ENCODE results near the gene PTPRQ. TPM values are rescaled to one million over a fixed set of nuclear protein-coding genes. Genes with fewer than 3 reads are reported as not detected.

The PTPRQ gene
- total RNA-seq, 1 donor from 2014 or later = not detected

DNA sequence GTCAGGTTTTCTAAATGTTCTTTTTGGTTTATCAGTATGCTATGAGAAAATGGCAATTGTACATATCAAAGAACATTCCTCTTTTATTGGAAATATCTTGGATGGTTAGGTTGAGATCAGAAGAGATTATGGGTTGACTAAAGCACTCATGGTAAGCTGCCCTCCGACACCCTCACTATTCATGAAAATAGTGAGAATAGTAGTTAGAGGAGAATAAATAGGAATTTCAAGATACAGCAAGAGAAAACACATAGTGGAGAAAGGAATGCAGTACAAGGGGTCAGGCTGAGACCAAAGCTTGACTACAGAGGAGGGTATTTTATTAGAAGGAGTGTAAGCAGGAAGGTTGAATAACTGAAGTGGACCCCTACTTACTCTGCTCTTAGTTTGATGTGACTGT is 112.5 kb downstream of the PTPRQ start:
- TF ChIP-seq, protein P1, sequence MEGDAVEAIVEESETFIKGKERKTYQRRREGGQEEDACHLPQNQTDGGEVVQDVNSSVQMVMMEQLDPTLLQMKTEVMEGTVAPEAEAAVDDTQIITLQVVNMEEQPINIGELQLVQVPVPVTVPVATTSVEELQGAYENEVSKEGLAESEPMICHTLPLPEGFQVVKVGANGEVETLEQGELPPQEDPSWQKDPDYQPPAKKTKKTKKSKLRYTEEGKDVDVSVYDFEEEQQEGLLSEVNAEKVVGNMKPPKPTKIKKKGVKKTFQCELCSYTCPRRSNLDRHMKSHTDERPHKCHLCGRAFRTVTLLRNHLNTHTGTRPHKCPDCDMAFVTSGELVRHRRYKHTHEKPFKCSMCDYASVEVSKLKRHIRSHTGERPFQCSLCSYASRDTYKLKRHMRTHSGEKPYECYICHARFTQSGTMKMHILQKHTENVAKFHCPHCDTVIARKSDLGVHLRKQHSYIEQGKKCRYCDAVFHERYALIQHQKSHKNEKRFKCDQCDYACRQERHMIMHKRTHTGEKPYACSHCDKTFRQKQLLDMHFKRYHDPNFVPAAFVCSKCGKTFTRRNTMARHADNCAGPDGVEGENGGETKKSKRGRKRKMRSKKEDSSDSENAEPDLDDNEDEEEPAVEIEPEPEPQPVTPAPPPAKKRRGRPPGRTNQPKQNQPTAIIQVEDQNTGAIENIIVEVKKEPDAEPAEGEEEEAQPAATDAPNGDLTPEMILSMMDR (conservative IDR thresholded peaks at IDR 0.05; ENCODE audit: low read depth, low read length) = no peak
- no peak overlapping the region for H3K4me3 ChIP-seq (ENCODE audit: low read depth, low read length)
- DNase-seq (ENCODE audit: low read depth) = no peak

DNA sequence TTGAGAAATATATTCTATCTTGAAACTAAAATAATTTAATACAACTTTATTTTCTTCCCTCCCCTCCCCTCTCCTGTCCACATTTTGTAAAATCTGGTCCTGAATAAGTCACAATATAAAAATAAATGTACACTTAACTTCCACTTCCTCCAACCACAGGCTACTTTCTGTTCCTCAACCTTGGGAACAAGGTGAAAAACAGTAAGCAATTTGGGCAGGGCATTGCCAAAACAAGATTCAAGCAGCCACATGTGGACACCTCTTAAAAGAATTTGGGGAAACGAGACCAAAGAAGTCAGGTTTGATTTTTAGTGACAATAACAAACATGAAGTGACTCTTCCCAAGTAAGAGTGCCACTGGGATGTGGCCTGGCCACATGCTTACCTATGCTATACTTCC is 115.7 kb downstream of the PTPRQ start:
- no peak for DNase-seq (ENCODE audit: low read depth)
- H3K4me3 ChIP-seq (ENCODE audit: low read depth, low read length) = no peak overlapping the region
- TF ChIP-seq, protein P1 (conservative IDR thresholded peaks at IDR 0.05; ENCODE audit: low read depth, low read length) = no peak

DNA sequence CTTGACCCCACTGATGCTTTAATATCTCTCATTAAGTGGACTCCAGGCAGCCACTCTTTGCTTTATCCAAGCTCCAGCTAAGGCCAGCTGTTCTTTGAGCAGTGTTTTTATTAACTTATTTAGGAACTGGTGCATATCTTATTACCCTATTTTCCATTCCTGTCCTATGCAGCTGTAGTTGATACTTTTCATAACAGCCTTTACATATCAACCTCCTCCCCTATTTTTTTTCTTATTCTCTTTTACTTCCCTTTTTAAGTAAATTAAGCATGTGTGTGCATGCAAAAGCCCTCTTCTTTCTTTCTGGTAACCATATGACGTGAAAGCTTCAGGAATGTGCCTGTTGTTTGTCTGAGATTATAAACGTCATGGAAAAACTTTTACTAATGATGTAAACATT is 121.2 kb downstream of the PTPRQ start:
- TF ChIP-seq, protein P1 (conservative IDR thresholded peaks at IDR 0.05; ENCODE audit: low read depth, low read length) = no peak

DNA sequence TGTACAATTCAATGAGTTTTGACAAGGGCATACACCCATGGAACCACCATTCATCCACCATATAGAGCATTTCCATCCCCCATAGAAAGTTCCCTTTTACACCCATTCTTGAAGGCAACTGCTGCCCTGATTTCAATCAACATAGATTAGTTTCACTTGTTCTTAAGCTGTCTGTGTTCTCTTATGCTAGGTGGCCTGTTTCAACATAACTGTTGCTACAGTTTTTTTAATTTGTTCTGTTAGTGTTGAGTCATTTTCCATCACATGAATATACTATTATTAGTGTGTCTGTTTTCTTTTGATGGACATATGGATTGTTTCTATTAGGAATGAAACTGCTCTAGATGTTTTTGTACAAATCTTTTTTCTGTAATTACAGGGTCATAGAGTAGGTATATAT is 123.4 kb downstream of the PTPRQ start:
- TF ChIP-seq, protein P1 (conservative IDR thresholded peaks at IDR 0.05; ENCODE audit: low read depth, low read length) = no peak
- DNase-seq (ENCODE audit: low read depth) = no peak
- no peak overlapping the region for H3K4me3 ChIP-seq (ENCODE audit: low read depth, low read length)

More for the DNA sequence above, 121.2 kb downstream of the PTPRQ start:
- DNase-seq (ENCODE audit: low read depth) = no peak
- no peak overlapping the region for H3K4me3 ChIP-seq (ENCODE audit: low read depth, low read length)

DNA sequence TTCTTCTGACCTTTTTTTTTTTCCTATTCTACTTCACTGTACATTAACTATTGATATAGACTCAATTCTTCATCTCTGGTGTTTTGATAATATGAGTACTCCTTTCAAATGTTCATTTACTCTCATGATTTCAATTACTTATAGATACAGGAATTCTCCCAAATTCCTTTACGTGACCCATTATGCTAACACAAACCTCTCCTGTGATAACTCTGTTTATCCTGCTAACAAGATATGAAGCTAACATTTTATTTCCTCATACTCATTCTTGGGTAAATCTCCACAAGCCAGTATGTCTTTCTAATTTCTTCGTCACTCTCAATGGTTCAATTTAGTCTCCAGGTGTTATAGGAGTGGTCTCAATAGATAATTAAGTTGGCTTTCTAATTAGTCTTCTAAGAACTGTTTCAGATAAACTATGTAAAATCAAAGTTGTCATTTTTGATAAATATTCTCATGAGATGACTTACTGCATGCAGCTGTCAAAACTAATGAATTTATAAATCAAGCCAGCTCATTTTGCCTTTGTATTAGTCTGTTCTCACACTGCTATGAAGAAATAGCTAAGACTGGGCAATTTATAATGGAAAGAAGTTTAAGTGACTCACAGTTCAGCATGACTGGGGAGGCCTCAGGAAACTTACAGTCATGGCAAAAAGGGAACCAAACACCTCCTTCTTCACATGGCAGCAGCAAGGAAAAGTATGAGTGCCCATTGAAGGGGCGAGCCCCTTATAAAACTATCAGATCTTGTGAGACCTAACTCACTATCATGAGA is 132.8 kb downstream of the PTPRQ start:
- TF ChIP-seq, protein P1 (conservative IDR thresholded peaks at IDR 0.05; ENCODE audit: low read depth, low read length) = no peak
- no peak overlapping the region for H3K4me3 ChIP-seq (ENCODE audit: low read depth, low read length)
- no peak for DNase-seq (ENCODE audit: low read depth)

DNA sequence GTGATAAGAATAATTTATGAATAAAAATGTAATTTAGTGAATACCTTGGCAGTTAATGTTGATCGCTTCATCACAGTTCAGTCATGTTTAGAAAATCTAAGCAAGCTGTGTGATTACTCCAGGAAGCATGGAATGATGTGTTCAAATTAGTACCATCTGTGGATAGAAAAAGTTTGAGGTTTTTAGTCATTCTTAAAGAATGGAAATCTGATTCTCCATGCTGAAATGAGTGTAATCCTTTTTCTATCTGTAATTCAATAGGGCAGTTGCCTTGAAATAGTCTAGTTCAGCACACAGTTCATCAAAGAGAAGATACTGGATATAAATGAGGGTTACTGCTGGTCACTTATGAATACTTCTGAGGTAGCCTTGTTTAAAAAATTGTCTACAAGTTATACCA is 136.2 kb downstream of the PTPRQ start:
- TF ChIP-seq, protein P1 (conservative IDR thresholded peaks at IDR 0.05; ENCODE audit: low read depth, low read length) = no peak
- DNase-seq (ENCODE audit: low read depth) = no peak
- H3K4me3 ChIP-seq (ENCODE audit: low read depth, low read length) = no peak overlapping the region

DNA sequence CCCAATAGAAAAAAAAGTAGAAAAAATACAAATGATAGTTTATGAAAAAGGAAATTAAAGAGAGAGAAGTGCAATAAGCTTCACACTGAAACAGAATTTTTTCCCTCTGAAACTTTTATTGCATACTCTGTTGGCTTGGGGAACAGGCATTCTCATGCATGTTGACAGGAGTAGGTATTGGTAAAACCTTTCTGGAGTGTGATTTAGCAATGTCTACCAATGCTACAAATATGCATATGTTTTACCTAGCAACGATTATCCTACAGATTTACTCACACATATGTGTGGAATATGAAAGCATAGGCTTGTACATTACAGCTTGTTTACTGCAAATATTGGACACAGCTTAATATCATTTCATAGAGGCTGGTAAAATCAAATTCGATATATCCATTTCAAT is 137.7 kb downstream of the PTPRQ start:
- TF ChIP-seq, protein P1 (conservative IDR thresholded peaks at IDR 0.05; ENCODE audit: low read depth, low read length) = no peak
- no peak for DNase-seq (ENCODE audit: low read depth)

More for the DNA sequence above, 137.7 kb downstream of the PTPRQ start:
- no peak overlapping the region for H3K4me3 ChIP-seq (ENCODE audit: low read depth, low read length)
